GM19397 (cell line): Measurements from ENCODE around the gene SIL1.
"Not testable (repeated sequence)": the region's sequence is repeated elsewhere in the genome, so short reads cannot be mapped to it uniquely, and the experiment has no call there.

Experiments
- ATAC-seq: cut with Tn5 transposase; IDR thresholded peaks from one replicate; pipeline ENCODE4 v1.9.1; 2021; ENCODE audit warnings: mild to moderate bottlenecking, moderate library complexity; ENCODE audit not compliant: unreplicated experiment

Gene SIL1

DNA sequence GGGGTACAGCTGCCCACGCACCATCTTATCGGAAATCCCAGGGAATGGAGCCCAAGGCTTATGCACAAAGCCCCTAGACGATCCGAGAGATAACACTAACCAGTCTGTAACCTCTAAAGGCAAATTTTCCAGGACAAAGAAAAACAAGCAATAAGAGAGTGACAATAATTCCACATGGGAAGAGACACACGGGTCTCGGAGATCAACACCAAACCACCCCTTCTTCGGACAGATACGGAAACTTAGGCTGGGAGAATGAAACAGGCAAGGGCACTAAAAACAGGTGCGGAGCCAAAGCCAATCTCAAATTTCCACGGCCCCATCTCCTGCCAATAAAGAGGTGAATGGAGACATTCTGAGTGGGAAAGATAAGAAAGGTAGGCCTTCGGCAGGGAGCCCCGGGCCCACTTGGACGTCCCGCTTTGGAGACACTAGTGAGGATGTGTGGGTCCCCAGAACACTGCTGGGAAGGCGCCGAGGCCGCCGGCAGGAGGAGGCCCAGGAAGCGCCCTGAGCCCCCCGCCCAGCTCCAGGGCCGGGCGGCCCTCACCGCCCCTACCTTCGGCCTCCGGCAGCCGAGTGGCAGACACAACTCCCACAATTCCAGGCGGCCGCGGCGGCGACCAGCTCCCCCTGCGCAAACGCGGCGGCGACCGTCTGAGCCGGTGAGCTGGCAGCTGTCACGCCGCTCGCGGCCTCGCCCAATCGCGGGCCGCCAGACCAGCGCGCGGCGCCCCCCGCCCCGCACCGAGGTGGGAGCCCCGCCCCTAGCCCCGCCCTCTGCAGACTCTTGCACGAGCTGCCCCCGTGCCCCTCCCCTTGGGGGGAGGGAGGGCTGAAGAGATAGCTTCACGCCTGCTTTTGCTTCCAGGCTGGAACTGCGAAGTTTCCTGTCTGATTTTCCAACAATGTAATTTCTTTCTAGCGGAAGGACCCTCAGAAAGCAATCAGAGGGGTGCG lies at the start of gene SIL1:
TSS of gene SIL1 (minus strand) at position 659 of the 960 bp plus-strand sequence. CDS start 70,525 bp downstream, outside the sequence.
- ATAC-seq, result peak; percentile 99

DNA sequence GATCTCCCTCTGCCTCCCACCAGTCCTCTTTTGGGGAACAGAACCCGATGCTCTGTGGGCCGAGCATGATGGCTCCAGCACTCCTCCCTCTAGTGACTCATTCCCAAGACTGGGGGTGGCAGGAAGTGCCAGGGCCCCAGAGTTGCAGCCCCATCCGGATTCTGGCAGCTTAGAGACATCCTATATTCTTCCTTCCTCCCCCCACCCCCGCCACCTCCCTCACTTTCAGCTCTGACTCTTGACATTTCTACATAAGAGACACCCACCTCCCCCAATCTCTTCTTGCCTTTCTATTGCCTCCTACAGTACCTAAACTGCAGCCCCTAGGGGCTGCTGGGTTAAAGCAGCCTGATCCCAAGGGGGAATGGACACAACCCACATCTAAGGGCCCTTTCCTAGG lies 48.2 kb upstream of the SIL1 start:
- no peak for ATAC-seq

DNA sequence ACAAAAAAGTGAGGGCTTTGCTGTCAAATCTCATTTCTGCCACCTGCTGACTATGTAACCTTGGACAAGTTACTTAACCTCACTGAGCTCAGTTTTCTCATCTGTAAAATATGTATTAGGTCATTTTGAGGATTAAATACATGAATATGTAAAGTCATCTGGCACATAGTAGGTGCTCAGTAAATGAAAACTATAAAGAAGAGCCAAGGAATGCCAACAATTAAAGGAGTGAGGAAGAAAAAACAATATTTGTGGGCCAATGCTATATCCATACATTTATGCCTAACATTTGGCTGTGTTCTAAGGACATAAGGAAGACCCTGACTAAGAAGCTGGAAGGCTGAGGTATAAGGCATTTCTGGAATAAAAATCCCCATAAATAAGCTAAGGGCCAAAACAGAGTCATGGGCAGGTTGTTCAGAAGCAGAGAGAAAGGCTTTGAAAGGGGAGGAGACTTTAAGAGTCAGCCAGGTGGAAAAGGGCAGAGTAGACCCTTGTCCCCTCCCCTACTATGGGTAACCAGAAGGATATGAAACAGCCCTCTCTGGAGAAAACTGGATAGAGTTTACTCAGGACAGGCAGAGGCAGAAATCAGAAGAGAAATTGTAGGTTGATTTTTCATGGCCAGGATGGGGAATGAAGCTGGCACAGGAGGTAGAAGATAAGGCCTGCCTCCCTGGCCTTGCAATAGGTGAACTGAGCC lies 47.6 kb upstream of the SIL1 start:
- ATAC-seq, result no peak

DNA sequence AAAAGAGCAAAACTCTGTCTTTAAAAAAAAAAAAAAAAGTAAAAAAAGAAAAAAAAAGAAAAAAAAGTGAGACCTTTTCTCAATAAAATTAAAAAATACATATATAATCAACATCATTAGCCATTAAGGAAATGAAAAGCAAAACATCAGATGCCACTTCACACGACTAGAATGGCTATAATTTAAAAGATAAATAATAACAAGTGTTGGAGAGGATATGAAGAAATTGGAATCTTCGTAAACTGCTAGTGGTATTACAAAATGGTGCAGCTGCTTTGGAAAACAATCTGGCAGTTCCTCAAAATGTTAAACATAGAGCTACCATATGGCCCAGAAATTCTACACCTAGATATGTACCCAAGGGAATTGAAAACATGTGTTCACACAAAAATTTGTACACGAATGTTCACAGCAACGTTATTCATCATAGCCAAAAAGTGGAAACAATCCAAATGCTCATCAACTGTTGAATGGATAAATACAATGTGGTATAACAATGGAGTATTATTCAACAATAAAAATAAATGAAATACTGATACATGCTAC lies 45.3 kb upstream of the SIL1 start:
- no peak for ATAC-seq

DNA sequence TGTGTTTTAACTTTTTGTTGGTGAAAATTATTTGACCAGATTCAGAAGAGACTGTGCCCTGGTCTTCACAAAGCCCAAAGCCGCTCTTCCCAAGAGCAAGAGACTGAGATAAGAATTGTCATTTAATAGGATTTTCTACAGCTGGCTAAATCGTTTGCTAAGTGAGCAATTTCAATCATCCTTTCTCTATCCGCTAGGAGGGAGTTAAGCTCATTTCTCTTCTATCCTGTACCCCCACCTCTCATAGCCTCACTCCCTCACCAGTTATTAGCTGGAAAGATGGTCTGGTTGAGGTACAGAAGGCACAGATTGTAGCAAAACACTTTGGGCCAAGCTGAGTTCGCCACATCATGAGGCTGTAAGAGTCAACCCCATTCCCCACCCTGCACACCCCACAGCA lies 43.0 kb upstream of the SIL1 start:
- no peak for ATAC-seq

DNA sequence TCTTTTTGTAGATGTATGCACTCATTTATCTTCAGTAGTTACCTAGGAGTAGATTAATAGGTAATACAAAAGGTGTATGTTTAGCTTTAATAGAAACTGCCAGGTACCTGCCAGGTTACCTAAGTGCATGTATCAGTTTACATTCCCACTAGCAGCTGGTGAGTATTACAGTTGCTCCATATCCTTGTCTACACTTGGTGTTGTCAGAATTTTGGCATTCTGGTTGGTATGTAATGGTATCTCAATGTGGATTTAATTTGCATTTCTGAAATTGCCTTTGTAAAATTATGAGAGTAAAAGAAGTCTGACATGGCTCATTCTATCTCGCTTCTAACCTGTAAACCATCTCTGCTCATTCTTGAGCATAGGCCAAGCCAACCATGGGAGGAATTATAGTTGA lies 38.3 kb upstream of the SIL1 start:
- ATAC-seq, result no peak

DNA sequence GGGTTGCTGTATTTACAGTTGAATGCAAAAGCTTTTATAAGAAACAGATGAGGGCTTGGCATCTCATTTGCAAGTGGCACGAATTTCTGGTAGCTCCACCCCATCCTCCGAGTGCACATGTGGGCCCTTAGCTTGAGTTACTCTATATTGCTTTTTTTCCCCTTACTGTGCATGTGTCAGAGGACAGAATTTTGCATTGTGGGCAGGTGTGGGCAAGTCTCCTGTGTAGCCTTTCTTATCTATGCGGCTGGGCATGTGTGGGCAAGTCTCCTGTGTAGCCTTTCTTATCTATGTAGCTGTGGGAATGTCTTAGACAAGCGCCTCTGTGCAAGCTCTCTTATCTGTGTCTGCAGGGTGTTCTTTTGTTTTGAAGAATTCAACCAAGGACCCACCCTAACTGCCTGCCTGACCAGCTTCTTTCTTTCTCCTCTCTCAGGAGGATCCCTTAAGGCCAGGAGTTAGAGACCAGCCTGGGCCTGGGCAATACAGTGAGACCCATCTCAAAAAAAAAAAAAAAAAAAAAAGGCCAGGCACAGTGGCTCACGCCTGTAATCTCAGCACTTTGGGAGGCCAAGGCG lies 34.1 kb upstream of the SIL1 start:
- no peak for ATAC-seq

DNA sequence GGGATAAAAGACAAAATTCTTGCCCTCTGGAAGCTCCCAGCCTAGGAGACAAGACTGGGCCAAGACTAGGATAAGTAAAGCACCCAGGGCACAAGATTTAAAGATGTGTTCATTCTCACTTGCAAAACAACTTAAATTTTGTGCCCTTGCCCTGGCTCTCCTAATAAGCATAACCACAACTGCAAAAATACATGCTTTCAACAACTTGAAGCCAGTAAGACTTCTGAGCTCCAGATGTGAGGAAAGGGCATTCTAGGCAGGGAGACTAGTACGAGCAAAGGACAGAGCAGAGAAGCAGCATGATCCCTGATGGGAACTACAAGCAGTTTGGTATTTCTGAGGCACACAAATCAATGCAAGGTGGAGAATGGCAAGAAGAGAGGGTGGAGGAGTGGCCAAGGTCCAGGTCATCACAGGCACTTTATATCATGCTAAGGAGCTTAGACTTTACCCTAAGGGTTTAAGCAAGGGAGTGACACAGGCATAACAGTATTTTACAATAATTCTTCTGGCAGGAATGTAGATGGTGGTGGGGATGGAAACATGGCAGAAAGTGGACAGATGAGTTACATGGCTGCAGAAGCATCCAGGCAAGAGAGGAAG lies 30.1 kb upstream of the SIL1 start:
- ATAC-seq, result no peak

DNA sequence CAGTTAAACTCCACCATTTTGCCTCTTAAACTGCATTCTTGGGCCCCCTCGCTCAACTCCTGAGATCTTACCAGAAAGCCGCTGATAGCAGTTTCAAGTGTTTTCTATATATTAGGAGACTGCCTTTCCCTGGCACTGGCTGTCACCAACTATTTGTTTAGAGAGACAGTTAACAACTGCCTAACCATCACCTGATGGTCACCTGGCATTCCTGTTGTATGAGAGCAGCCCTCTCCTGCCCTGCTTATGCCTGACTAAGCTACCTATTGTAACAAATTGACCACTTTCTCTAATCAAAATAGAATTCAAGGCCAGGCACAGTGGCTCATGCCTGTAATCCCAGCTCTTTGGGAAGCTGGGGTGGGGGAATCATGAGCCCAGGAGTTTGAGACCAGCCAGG lies 28.0 kb upstream of the SIL1 start:
- no peak for ATAC-seq

DNA sequence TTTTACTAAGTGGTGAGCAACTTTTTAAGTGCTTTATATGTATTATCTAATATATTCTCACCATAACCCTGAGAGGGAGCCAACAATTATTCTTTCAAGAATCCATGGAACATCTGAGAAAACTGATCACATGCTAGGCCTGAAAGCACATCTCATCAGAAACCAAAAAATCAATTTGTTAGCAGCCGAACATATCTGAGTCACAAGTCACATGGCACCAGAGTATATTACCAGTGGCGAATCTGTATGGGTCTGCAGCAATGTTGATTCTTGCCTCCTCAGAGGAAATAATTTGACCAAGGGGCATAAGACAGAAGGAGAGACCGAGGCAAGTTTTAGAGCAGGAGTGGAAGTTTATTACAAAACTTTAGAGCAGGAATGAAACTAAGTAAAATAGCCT lies 25.3 kb upstream of the SIL1 start:
- no peak for ATAC-seq

DNA sequence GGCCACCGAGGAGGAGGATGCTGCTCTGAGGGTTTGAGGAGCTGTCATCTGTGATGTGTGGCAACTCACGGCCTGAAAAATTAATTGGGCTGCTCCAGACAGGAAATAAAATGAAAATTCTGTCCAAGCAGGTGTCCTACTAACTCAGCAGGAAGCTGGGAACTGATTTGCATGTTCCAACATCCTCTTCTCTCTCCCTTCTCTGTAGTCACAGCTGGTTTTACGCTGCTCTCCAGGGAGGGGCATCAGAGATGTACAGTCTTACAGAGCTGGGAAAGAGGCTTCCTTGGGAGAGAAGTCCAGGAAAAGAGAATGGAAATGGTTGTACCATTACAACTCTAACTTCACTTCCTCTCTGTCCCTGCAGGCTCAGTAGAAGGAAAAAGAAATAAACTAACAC lies 24.2 kb upstream of the SIL1 start:
- no peak for ATAC-seq

DNA sequence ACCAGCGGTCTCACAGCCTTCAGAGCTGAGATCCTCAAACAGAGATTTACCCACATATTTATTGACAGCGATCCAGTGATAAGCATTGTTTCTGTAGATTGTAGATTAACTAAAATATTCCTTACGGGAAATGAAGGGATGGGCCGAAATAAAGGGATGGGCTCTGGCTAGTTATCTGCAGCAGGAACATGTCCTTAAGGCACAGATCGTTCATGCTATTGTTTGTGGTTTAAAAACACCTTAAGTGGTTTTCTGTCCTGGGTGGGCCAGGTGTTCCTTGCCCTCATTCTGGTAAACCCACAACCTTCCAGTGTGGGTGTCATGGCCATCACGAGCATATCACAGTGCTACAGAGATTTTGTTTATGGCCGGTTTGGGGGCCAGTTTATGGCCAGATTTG lies 19.9 kb upstream of the SIL1 start:
- ATAC-seq, result not testable (repeated sequence)

DNA sequence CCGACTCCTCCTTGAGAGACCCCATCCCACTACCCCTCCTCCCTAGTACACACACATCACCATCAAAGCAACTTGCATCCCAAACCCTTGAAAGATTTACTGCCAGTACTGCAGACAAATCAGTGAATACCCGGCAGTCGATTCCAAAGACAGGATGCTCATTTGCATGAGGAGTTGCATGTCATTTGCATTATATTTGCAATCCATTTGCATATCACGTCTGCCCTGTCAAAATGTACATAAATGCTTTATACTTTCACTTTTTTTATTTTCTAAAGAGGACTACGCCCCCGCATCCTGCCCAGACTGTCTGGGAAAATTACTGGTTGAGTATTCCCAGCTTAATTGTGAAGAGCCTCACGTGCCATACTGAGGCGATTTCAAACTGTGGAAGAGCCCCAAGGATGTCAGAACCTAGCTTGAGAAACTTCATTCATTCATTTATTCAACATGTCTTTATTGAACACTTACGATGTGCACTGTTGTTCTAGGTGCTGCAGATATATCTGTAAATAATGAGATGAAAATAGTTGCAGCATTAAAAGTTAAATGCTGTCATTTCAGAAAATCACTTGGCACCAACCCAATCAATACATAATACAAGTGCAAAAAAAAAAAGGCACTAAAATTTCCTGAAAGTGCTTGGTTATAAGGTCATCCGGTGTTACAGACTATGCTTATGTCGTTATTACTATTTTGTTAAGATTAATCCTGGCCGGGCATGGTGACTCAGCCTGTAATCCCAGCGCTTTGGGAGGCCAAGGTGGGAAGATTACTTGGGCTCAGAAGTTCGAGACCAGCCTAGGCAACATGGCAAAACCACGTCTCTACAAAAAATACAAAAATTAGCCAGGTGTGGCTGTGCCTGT lies 17.2 kb upstream of the SIL1 start:
- ATAC-seq, result no peak

DNA sequence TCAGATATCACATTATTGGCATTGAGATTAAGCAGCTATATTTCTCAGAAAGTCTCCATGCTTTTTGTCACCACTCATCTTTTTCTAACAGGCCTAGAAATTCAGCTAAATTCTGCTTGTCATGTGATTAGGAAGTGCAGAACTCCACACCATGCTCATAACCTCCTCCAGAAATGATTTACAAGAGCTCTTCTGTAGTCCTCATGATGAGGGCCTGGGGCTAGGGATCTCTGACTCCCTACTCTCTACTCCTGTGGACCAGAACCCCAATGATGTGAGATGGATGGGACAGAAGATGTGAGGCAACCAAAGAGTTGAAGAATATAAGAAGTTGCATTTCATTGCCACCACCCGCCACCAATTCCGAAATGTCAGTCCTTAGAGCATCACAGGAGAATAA lies 16.5 kb upstream of the SIL1 start:
- ATAC-seq, result no peak

DNA sequence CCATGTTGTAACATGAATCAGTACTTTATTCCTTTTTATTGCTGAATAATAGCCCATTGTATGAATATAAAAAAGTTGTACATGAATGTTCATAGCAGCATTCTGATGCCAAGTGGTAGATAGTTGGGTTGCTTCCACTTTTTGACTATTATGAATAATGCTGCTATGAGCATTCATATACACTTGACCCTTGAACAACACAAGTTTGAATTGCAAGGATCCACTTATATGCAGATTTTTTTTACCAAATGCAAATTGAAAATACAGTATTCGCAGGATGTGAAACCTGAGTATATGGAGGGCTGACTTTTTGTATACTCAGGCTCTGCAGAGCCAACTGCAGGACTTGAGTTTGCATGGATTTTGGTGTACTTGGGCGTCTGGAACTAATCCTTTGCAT lies 14.7 kb upstream of the SIL1 start:
- no peak for ATAC-seq

DNA sequence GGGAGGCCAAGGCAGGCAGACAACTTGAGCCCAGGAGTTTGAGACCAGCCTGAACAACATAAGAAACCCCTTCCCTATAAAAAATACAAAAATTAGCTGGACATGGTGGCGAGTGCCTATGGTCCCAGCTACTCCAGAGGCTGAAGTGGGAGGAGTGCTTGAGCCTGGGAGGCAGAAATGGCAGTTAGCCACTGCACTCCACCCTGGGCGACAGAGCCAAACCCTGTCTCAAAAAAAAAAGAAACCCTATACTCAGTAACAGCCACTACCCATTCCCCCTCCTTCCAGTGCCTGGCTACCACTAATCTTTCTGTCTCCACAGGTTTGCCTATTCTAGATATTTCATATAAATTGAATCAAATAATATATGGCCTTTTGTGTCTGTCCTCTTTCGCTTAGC lies 14.3 kb upstream of the SIL1 start:
- no peak for ATAC-seq

DNA sequence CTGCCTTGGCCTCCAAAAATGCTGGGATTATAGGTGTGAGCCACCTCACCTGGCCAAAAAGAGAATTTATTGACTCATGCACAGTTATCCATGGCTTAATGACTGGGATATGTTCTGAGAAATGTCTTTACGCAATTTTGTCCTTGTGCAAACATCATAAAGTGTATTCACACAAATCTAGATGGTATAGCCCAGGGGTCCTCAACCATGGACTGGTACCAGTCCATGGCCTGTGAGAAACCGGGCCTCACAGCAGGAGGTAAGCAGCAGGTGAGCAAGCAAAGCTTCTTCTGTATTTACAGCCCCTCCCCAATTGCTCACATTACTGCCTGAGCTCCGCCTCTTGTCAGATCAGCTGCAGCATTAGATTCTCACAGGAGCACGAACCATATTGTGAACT lies 12.4 kb upstream of the SIL1 start:
- no peak for ATAC-seq

DNA sequence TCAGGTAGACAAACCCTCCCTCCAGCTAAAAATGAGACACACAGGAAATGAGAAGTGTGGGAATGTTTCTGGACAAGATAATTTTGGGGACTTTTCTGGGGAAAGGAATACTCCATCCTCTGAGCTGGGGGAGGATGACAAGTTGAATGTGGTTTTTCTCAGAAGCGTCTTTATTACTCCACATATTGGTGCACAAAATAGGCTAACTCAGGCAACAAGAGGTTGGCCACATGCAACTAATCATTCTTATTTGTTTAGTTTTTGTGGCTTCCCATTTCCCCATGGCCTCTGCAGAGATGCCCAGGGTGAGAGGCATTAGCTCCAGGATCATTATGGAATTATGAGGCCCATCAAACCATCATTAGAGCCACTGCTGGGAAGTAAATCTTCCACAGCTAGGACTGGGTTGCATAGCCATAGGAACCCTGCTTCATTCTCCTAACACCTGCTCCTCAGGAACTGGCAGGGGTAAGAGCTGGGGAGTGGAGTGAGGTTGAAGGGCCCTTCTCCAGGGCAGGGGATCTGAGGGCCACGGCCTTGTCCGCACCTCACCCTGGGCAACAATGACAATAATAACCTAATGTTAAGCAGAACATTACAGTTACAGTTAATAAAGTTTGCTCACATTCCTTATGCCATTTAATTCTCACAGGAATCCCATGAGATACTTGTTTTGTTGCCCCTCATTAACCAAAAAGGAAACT lies 9.3 kb upstream of the SIL1 start:
- ATAC-seq, result no peak

DNA sequence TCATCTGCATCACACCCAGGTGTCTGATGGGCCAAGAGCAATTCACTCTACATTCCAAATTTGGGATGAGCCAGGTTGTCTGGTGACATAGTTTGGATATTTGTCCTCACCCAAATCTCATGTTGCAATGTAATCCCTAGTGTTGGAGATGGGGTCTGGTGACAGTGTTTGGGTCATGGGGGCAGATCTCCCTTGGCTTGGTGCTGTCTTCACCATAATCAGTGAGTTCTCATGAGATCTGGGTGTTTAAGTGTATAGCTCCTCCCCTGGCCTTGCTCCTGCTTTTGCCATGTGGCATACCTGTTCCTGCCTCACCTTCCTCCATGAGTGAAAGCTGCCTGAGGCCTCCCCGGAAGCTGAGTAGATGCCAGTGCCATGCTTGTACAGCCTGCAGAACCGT lies 7.4 kb upstream of the SIL1 start:
- no peak for ATAC-seq

DNA sequence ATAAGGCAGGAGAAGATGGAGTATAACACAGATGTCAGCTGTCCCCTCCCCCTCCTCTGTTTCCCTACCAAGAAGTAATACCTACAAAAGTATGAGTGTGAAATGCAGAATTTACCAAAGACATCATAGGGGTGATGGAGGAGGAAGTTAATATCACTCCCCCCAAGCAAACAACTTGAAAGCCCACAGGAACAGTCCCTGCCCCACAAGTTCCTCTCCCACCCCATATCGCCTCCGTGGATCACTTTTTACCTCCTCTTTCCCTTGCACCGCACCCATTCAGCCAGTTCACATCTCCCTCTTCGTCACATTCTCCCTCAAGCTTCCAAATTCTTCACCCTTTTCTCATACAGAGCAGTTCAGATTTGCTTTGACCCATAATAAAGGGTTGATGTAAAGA lies 7.0 kb upstream of the SIL1 start:
- no peak for ATAC-seq
